KG1 (cell line): ENCODE data around the gene TAX1BP3.
A peak's percentile ranks its signal among the peaks of the same experiment; 100 is the strongest.

ENCODE experiments used
- DNase-seq: peaks from one replicate; lab custom pipeline; 2025; lab: John Stamatoyannopoulos, UW

The TAX1BP3 gene

DNA sequence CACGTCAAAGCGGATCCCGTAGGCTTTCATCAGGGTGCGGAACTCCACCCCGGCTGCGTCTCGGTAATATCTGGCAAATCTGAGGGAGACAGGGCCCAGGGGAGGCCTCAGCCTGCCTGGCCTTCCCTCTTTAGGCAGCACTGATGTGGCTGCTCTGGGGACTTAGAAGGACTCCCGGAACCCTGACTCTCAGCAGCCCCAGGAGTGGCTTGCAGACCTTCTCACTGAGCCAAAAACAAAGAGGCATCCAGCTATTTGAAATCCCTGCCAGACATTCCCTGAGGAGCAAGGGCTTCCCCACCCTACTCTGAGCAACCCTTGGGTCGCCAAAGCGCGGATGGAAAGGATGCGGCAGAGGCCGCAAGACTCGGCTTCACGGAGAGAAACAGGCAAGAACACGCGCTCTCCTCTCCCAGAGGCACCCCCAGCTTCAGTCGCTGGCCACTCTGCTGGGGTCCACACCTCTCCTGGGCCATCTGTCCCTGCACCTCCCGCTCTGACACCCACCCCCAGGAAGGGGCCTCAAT is 19.7 kb upstream of the TAX1BP3 start:
- no peak for DNase-seq

DNA sequence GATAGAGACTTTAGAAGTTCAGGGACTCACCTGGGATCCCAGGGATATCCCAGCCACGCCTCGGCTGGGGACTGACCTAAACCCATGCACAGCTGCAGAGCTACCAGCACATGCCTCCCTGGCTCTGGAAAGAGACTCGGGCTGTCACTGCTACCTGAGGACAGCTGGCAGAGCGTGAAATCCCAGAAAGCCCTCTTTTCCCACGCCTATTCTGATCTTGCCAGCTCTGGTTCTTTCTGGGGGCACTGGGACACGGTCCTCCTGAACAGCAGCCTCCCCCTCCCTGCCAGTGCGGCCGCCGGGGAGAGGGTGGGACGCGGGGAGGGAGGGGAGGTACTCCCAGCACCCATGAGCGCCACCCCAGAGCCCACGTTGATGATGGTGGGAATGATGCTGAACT is 16.8 kb upstream of the TAX1BP3 start:
- DNase-seq, result no peak

DNA sequence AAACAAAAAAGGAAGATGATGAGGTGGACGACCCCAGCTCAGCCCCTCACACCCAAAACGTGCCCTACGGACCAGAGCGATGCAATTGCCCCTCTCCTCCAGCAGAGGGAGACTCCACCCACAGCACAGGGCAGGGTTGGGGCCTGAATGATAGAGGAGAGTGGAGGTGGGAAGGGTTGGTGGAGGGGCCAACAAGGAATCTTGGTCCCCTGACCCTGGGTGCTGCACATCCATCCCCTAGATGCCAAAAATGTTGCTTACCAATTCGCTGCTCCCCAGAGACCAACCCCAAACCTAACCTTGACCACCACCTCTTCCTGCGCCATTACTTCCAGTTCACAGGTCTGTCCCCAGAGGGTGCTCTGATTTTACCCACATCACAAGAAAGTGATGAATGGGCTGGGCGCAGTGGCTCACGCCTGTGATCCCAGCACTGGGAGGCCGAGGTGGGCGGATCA is 14.7 kb upstream of the TAX1BP3 start:
- DNase-seq, result peak; percentile 6

DNA sequence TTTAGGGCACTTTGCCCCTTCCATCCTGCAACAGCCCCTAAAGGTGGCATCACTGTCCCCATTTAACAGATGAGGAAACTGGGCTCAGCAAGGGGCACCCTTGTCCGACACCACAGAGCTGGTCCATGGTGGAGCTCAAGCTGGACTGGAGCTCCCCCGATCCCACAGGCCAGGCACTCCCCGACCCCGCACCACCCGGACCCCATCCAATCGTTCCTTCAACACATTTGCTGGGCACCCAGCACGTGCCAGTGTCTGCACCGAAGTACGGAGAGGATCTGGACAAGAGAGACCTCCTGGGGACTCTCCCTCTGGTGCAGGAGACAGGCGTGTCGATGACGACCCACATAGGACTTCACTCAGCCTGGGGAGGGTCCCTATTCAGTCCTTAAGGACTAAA is 13.7 kb upstream of the TAX1BP3 start:
- DNase-seq, result no peak

DNA sequence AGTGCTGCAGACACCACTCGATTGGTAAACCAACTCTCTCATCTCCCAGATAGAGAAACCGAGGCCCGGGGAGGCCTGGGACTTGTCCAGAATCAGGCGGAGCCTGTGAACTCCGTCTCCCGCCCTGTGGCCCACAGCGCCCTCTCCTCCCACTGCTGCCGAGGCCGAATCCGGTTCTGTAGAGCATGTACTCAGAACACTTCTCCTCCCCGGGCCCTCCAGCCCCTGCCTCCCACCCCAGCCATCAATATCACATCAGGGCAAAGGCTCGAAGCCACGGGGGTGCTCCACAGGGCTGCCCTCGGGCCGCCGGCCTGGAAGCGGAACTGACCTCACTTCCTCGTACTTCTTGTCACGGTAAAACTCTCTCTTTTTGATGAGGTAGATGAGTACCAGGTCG is 13.2 kb upstream of the TAX1BP3 start:
- no peak for DNase-seq

DNA sequence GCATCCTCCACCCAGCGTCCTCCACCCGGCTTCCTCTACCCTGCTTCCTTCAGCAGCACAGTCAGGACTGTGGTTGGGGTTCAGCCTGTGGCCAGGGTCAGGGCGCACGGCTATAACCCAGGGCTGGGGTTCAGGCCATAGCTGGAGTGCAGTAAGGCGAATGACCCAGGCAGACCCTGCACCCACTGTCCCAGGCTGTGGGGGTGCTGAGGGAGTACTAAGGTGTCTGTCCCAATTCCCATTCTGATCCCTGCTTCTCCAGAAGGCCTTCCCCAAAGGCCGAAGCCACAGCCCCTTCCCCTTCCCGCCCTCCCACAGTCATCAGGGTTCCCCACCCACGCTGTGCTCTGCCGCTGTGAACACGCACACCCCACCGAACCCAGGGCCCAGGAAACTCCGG is 12.7 kb upstream of the TAX1BP3 start:
- no peak for DNase-seq

DNA sequence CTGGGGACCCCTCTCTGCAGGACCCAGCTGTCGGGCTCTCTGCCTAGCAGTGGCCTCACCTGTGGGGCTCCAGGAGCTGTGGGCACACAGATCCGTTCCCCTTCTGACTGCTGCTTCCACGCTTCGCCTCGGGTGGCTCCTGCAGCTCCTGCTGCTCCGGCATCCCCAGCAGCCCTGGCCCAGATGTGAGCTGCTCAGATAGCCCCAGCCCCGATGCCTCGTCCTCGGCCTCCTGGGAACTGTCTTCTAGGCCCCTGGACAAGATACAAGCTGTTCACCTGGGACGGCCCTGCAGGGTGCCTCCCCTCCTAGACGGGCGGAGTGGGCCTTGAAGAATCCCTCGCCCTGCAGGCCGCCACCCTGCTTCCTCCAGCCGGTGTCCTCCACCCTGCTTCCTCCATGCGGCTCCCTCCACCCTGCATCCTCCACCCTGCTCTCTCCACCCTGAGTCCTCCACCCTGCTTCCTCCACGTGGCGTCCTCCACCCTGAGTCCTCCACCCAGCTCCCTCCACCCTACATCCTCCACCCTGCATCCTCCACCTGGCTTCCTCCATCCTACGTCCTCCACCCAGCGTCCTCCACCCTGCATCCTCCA is 11.3 kb upstream of the TAX1BP3 start:
- no peak for DNase-seq

DNA sequence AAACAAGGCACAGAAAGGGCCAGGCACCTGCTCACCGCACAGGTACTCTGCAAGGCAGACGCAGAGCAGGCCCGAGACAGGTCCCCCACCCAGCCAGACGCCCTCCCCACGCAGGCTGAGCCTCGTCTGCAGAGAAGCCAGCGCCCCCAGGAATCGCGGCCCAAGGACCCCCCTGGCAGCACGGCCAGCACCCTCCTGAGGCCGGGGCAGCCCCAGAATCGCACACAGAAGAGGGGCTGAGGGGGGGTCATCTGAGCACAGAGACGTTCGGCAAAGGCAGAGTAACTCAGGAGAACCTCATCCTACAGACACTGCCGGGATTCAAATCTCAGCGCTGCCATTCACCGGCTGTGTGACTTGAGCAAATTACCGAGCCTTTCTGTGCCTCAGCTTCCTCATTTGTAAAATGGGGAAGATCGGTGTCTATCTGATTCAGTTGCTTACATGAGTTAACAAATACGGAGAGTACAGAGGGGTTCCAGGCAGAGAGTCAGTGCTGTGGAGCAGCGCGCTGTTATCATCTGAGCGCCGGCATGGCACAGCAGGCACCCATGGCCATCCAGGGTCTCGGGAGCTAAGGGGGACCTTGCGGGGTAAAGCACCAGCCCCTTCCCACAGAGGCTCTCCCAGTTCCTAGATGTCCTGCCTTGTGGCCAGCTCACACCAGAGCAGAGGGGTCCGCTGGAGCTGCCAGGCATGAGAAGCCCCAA is 10.6 kb upstream of the TAX1BP3 start:
- DNase-seq, result no peak

DNA sequence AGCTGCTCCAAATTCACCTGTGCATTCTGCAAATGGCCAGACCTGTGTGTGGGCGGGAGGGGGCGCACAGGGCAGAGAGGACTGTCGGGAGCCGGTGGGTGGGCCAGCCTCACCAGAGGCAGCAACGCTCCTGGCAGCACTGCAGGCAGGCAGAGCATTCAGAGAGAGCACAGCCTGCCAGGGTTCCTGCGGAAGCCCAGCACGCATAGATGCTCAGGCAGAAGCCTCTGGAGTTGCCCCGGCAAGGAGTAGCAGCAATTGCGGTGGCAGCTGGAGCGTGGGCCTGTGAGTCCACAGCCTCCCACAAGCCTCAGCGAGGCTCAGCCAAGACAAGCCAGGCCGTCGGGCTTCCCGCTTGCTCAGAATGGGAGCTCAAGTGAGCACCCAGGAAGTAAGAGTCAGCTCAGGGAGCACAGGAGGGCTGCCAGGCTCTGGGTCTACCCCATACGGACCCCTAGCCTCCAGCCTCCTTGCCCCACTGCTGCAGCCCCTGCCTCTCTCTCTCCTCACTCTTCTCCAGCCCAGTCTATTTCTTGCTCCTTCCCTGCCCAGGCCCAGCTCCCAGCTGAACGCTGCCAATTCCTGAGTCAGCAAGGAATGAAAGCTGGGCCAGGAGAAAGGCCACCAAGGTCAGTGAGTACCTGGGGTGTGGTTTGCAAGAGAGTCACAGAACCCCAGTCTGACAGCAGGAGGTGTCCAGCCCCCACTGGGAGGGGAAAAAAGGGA is 9.9 kb upstream of the TAX1BP3 start:
- DNase-seq, result no peak

DNA sequence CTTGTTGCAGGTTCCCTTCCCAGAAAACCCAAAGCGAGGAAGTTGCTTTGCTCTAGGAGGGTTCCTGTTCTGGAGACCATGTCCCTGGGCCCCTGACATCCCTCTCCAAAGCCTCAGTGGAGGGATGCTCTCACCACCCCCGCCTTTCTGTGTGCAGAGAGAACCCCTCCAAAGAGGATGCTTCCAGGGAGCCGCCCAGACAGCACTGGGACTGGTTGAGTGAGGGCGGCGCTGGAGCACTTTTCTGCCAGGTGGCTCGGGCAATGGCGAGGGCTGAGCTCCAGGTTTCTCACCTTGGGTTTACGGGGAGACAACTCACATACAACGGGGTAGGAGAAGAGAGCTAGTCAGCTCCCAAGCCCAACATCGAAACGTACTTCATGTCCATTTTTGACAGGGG is 7.5 kb upstream of the TAX1BP3 start:
- DNase-seq, result no peak

DNA sequence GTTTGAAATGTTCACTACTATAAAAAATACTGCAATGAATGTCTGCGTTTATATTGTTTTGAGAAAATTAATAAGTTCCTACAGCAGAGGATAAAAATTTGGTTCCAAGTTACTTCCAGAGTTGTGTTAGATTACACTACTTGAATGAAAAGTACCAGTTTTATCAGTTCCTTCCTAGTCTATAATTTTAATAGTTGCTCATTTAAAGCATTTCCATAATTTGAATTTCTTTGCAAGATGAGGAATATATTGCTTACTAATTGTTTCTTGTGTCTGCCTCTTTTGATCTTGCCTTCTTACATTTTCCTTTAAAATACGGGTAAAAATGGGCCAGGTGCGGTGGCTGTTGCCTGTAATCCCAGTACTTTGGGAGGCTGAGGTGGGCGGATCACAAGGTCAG is 4.2 kb upstream of the TAX1BP3 start:
- DNase-seq, result no peak

DNA sequence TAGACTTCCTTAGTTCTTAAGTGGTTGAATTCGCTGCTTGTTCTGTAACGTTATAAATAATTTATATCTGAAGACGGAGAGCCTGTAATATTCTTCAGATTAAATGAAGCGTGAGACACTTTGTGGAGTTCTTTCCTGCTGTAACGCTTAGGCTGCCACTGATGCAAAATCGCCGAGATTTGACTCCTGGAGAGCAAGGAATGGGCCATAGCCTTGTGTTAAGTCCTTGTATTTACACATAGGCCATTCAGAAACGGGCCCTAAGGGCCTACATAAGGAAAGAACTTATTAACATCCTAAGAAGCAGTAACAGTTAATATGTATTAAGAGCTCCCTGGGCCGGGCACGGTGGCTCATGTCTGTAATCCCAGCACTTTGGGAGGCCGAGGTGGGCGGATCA is 1.2 kb upstream of the TAX1BP3 start:
- DNase-seq, result no peak

DNA sequence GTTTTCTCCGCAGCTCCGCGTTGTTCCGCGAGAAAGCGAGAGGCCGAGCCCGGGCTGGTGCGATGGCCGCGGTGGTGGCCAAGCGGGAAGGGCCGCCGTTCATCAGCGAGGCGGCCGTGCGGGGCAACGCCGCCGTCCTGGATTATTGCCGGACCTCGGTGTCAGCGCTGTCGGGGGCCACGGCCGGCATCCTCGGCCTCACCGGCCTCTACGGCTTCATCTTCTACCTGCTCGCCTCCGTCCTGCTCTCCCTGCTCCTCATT is 638 bp upstream of the TAX1BP3 start:
- DNase-seq, result no peak

DNA sequence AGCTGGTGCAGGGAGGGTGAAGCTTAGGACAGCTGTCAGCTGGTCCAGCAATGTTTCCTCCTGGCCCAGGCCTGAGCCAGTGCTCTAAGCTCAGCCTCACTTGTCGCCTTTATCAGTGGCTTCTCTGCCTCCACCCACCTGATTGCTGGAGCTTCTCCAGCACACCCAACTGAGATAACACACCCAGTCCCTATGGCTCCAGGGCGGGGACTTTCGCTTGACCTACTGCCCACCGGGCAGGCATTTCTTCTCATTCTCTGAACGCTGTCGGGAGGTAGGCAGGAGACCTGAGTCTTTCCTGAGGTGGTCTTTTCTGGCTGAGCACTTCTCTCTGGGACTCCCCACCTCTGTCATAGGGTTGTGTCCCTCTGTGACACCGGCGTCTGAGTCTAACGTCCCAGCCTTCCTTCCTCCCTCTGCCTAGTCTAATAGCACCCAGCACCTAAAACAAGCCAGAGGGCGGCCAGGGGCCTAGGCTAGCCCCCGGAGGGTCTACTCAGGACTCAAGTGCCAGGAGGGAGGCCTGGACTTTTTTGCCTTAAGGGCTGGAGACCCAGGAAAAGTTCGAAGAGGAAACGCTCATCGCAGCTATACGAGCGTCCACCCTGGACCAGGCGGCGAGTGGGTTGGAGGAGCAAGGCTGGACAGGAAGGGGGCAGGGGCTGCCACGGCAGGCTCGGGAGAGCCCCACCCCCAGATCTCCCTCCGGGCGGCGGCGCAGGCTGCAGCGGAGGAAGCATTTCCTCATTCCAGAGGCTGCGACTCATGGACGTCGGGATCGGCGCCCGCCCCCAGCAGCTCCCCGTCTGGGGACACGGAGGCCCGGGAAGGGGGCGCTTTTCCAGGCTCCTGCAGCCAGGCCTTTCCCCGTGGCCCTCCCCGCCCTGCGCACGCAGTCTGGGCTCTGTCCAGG is 756 bp downstream of the TAX1BP3 start:
- DNase-seq, result no peak

DNA sequence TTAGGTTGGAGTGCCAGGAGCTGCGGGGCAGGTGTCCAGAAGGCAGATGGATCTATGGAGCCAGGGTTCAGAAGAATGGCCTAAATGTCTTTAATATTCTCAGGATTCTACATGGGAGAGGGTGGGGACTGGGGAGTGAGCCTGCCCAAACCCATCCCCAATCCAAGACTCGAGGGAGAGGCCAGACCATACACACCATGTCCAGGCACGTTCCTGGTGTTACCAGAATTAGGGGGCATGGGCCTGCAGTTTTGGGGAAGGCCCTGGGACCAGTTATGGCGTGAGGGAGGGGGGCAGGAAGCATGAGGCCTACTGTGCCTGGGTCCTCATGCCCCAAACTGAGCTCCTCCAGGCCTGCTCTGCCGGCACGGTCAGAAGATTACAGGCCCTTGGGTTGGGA is 1.9 kb downstream of the TAX1BP3 start:
- no peak for DNase-seq

DNA sequence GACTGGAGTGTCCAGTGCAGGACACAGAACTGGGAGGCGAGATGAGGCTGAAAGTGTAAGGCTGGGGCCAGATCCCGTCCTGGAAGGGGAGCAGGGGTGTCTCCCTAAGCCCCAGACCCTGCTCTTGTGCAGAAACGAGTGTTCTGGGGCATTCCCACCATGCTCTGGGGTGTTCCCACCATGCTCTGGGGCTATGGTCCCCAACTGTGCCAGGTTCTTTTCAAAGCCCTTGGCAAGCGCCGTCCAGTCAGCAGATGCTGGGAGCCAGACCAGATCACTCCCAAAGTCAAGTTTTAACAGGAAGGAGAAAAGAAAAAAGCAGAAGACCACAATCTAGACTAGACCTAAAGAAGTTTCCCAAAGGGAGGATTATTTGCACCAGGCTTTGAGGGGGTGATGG is 2.5 kb downstream of the TAX1BP3 start:
- no peak for DNase-seq

DNA sequence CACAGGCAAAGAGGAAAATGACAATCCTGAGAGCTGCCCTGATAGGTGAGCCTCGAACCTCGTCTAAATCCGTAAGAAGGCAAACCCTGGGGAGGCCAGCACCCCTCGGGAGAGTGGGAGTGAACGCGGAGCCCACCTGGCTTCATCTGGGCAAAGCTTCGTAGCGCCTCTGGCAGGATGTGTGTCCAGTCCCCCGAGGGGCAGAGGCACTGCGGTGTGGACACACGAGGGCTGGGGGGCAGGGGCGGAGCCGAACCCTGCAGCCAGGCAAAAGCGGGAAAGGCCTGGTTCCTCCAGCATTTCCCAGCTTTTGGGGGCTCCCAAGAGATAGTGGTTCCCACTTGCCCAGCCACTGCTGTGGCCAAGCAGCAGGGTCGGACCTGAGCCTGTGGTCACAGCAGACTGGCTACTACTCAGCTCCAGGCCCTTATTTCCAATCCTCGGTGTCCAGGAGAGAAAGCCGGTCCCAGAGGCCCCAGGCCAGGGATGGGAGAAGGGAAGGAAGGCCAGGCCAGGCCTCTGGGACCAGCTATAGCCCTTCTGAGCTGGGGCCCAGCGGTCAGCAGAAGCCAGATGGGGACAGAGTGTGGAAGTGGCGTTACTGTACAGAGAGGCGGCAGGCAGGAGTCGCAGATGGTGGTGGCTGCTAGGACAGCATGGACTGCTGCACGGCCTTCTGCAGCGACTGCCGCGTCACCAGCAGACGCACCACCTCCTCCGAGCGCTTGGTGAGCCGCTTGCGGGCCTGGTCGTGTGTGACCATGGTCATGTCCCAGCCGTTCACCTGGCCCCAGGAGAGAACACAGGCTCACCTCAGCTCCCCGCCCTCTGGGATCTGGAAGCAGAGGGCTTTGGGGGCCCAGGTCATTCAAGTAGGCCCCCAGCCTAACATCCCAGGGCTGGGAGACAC is 5.0 kb downstream of the TAX1BP3 start:
- no peak for DNase-seq

DNA sequence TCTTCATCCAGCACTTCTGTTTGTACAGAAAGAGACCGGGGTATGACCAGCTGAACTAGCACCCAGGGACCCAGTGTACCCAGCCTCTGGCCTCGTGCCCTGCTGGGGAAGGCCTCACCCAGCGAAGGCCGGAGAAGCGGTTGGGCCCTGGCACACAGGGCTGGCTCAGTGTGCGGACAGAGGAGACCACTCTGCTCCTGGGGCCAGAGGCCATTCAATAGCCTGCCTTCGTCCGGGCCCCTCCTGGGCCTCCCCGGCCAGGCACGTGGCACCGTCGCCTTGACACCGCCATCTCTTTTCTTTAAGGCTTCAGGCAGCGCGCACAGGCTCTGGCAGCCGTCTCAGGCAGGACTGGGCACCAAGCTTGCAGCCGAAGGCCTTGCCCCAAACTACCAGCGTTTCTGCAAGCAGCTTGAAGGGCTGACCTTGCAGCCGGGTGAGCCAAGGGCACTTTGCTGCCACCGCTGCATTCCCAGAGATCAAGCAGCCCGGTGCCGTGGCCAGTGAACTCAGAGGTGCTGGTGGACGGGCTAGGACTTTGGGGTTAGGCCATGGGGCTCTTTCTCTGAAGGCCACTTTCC is 8.0 kb downstream of the TAX1BP3 start:
- DNase-seq, result no peak

DNA sequence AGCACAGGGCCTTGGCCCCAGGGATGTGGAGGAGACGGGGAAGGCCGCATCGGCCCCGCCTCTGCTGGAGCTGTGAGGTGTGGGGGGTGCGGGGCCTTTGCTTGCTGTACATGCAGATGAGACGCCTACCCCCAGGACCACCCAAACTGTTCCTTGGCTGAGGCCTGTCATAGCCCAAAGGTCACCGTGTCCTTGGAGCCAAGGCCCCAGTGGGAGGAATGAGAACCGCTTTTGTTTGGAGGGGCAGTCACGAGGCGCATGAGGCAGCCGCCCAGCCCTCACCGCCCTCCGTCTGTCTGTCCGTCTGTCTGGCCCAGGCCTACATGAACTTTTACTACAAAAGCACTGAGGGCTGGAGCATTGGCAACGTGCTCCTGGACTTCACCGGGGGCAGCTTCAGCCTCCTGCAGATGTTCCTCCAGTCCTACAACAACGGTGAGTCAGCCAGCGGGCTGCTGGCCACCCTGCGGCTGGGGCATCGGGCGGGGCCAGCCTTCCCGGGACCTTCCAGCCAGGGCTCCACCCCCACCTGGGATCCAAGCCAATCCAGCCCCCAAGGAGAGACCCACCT is 8.8 kb downstream of the TAX1BP3 start:
- DNase-seq, result no peak

DNA sequence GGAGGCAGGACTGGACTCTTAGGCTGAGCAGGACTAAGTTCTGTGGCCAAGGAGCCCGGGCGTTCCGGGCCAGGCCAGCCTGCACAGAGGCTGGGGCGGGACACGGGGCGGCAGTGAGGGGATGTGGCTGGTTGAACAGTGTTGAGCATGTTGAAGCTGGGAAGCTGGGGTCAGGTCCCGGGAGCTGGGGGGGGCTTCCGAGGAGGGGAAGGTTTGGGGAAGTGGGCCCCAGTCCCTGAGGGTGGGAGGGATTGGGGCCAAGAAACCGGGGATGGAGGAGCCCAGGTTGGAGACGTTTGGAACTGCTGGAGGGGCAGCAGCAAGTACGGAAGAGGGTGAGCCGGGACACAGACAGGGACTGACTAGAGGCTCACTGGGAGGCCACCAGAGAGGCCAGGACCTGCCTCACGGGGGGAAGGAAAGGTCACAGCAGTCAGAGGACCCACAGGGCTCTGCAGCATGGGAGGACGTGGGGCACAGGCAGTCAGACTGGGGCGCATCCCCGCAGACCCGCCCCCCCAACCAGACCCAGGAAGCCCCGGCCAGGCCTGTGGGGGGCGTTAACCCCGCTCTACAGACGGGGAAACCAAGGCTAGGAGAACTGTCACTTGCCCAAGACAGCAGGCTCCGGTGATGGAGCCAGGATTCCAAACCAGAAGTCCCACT is 9.5 kb downstream of the TAX1BP3 start:
- DNase-seq, result no peak
